HG03039 (cell line): ENCODE measurements around the gene CEP97.

Experiments
- ATAC-seq: cut with Tn5 transposase; IDR thresholded peaks from one replicate; pipeline ENCODE4 v1.9.1; 2021; ENCODE audit warnings: mild to moderate bottlenecking, moderate library complexity; ENCODE audit not compliant: unreplicated experiment

CEP97 gene

DNA sequence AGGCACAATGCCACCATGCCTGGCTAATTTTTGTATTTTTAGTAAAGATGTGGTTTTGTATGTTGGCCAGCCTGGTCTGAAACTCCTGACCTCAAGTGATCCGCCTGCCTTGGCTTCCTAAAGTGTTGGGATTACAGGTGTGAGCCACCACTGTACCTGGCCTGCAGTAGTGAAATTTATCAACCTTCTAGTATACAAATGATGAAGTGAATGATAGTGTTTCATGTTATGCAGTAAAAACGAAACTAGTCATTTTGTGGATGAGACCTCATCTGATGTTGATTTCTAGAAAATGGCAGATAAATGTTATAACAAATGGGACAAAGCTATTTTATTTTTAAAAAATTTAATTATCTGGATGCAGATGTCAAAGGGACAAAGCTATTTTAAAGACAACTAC lies 87.5 kb downstream of the CEP97 start:
- no peak for ATAC-seq

DNA sequence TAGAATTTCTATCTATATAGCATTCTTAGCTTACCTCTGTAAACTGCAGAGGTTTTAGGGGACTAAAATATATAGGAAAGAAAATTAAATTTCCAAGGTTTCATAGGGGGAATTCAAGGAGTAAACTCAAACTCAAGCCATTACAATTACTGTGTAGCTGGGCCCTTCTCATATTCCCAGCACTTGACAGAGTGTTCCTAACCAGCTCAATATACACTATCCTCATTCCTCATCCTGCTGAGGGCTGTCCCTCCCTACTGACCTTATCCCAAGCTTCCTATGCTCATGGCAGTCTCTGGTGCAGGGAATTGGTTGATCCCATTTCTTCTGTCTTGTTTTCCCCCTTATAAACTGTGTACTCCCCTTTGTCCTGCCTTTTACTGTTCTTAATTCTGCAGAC lies 88.5 kb downstream of the CEP97 start:
- ATAC-seq = no peak

DNA sequence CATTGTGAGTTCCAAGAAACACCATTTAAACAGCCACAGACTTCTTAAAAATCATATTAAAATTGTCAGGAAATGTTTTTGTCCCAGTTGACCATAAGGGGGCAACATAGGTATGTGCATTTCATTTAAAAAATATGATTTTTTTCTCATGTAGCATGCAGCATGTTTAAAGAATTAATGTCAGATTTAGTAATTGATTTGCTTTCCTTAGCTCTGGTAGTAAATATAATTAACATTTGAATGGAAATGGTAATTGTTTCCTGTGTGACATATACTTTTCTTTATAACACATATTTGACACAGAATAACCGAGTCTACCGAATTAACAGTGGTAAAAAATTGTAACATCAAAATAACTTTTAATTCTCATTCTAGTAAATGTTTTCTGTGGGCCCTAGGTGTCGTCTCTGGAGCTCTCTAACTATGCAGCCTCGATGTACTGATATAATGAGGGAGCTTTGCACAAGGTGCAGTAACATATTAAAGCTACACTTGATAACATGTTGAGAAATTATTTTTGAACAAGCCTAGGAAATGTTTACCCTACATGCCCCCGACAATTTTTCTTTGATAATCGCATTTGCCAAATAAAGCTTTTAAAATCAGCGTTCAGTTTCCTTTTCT lies 89.5 kb downstream of the CEP97 start:
- ATAC-seq = no peak

DNA sequence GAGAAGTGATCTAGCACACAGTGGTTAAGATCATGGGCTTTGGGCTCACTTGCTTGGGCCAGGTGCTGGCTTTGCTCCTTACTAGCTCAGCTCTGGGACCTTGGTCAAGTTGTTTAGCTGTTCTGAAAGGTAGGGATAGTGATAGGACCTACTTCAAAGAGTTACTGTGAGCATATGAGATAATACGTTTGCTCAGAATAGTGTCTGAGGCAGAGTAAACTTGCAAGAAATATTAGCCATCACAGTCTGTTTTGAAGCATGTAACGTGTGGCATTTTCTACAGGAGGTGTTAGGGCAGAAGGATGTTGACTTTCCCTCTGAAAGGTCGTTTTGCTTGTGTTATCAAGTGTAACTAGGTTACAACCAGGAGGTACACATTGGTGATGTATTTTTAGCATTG lies 90.4 kb downstream of the CEP97 start:
- ATAC-seq = no peak

DNA sequence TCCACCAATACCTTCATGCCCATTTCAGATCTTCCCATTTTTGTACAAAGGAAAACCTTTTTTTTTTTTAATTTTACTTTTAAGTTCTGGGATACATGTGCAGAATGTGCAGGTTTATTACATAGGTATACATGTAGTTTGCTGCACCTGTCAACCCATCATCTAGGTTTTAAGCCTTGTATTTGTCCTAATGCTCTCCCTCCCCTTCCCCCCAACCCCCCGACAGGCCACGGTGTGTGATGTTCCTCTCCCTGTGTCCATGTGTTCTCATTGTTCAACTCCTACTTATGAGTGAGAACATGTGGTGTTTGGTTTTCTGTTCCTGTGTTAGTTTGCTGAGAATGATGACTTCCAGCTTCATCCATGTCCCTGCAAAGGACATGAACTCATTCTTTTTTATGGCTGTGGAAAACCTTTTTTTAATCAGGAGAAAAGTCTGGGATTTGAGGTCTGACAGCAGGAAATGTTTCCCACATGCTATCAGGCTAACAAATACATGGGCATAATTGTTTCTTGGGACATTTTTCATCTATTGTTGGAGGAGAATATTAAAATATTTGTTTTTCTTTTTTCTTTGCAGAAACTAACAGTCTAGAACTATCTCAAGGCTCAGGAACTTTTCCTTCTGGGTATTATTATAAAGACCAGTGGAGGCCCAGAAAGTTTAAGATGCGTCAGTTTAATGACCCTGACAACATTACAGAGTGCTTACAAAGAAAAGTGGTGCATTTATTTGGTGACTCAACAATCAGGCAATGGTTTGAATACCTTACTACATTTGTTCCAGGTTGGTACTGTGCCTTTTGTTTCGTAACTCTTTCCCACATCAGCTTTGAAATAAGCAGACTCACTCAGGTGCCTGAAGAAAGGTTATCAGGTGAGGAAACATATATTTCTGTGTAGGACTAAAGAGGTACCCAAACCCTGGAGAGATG lies 92.1 kb downstream of the CEP97 start:
- no peak for ATAC-seq

DNA sequence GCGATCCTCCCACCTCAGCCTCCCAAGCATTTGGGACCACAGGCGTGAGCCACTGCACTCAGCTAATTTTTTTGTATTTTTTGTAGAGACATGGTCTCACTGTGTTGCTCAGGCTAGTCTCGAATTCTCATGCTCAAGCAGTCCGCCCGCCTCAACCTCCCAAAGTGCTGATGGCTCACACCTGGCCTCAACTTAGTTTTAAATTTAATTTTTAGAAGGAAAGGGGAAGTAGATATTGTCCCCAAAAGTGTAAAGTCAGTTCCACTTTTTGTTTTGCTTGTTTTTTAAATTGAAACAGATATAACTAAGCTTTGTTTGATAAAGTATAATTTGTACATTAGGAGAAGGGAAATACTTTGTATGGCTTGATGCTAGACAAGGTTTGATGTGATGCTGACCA lies 93.6 kb downstream of the CEP97 start:
- ATAC-seq = no peak

DNA sequence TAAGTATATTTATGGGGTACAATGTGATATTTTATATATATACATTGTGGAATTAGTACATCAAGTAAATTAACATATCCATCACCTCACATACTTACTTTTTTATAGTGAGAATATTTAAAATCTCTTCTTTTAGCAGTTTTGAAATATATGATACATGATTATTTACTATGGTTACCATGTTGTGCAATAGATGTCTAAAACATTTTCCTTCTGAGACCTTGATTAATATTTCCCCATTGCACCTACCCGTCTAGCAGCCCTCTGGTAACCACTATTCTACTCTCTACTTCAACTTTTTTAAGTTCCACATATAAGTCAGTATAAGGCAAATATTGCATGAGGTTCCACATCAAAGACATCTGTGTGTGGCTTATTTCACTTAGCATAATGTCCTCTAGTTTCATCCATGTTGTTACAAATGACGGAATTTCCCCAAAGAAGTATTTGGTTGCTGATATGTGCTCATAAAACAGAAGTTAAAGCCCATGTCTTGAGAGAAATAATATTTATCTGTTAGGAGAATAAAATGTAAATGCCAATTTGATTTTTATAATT lies 95.3 kb downstream of the CEP97 start:
- ATAC-seq = no peak
